D721Med (cell line): Measurements from ENCODE around the gene CDK17.

Experiments used
- DNase-seq: peaks from one replicate; pipeline ENCODE4 v3.0.0; 2011; ENCODE audit warnings: low spot score; ENCODE audit not compliant: insufficient read length
- FAIRE-seq: peaks from 2 replicates; lab custom pipeline; 2011; peaks lifted over from hg19 to GRCh38; lab: Jason Lieb, UNC
- CTCF ChIP-seq: IDR thresholded peaks from 2 replicates; pipeline ENCODE4 v1.5.1; 2012; ENCODE audit warnings: mild to moderate bottlenecking, control low read depth; ENCODE audit not compliant: insufficient read depth; ENCODE audit errors: missing control alignments

The CDK17 gene

GRCh38 chr12:96334502-96334901 lies 65.7 kb downstream of the CDK17 start:
- no peak for FAIRE-seq
- no peak for TF ChIP-seq CTCF

GRCh38 chr12:96329545-96329944 lies 70.7 kb downstream of the CDK17 start:
- FAIRE-seq (no peak), DNase-seq (no peak)
- TF ChIP-seq CTCF = no peak

More at GRCh38 chr12:96334502-96334901, 65.7 kb downstream of the CDK17 start:
- no peak for DNase-seq

- DNase-seq = no peak
- no peak for FAIRE-seq
- TF ChIP-seq CTCF = no peak
Measured at GRCh38 chr12:96329018-96329417, 71.2 kb downstream of the CDK17 start.

GRCh38 chr12:96327889-96328288 lies 72.3 kb downstream of the CDK17 start:
- DNase-seq = no peak
- FAIRE-seq = no peak
- no peak for TF ChIP-seq CTCF

- DNase-seq = no peak
- no peak for FAIRE-seq
- TF ChIP-seq CTCF = no peak
Measured at GRCh38 chr12:96327346-96327745, 72.9 kb downstream of the CDK17 start.

GRCh38 chr12:96326628-96327227 lies 73.5 kb downstream of the CDK17 start:
- FAIRE-seq = no peak
- DNase-seq = no peak
- no peak for TF ChIP-seq CTCF

- FAIRE-seq = no peak
- no peak for TF ChIP-seq CTCF
- no peak for DNase-seq
Measured at GRCh38 chr12:96323906-96324305, 76.3 kb downstream of the CDK17 start.
